IMR-90 (cell line): ENCODE results near the gene ISG20. TPM values are rescaled to one million over a fixed set of nuclear protein-coding genes. Genes with fewer than 3 reads are reported as not detected.

Source experiments
- ATAC-seq: fragments of 200-7000 bp; cut with Tn5 transposase; 2 replicates; pipeline ENCODE4 v1.9.1; 2020; ENCODE audit warnings: low read depth, mild to moderate bottlenecking, moderate library complexity
- BruUV-seq: library from RNA; stranded (reverse); fragments of 400-500 nt; replicated peaks from 2 replicates; lab custom pipeline; 2021; lab: Mats Ljungman, UMichigan
- CTCF ChIA-PET: fragments of 300-600 bp; formaldehyde crosslinking; extraction: SDS; loops from one replicate; lab custom pipeline; 2021; ENCODE audit warnings: antibody characterized with exemption; lab: Yijun Ruan, JAX
- POLR2A ChIA-PET: fragments of 300-600 bp; sonication (Branson Sonifier 250); formaldehyde crosslinking; loops from one replicate; lab custom pipeline; 2022; ENCODE audit warnings: antibody characterized with exemption; ENCODE audit not compliant: unreplicated experiment; lab: Charles Lee
- DNase-seq: peaks from one replicate; pipeline ENCODE4 v3.0.0; 2013
- H2AFZ ChIP-seq: replicated peaks from 2 replicates; pipeline ENCODE3; 2013; ENCODE audit warnings: low read length, mild to moderate bottlenecking; ENCODE audit not compliant: poor library complexity
- H2AK5ac ChIP-seq: 2 replicates; pipeline ENCODE4 v1.6.1; 2013; ENCODE audit warnings: low read depth, low read length, inconsistent platforms
- H2AK9ac ChIP-seq: replicated peaks from 2 replicates; pipeline ENCODE3; 2013; ENCODE audit warnings: mild to moderate bottlenecking, low read depth, low read length, moderate library complexity; ENCODE audit not compliant: poor library complexity
- H2BK120ac ChIP-seq: 2 replicates; pipeline ENCODE4 v1.6.1; 2013; ENCODE audit warnings: low read depth, low read length, inconsistent platforms
- H2BK15ac ChIP-seq: 3 replicates; pipeline ENCODE4 v1.6.1; 2013; ENCODE audit warnings: low read depth, low read length, inconsistent platforms
- H2BK20ac ChIP-seq: 2 replicates; pipeline ENCODE4 v1.6.1; 2013; ENCODE audit warnings: low read depth, mild to moderate bottlenecking, inconsistent platforms, low read length, moderate library complexity
- H2BK5ac ChIP-seq: 2 replicates; pipeline ENCODE4 v1.6.1; 2013; ENCODE audit warnings: mild to moderate bottlenecking, low read depth, low read length, inconsistent platforms; ENCODE audit not compliant: poor library complexity, severe bottlenecking
- H3K14ac ChIP-seq: replicated peaks from 2 replicates; pipeline ENCODE4 v1.6.1; 2013; ENCODE audit warnings: low read depth, low read length, inconsistent platforms
- H3K18ac ChIP-seq: 2 replicates; pipeline ENCODE4 v1.6.1; 2013; ENCODE audit warnings: low read depth, low read length, control low read depth
- H3K23ac ChIP-seq: 2 replicates; pipeline ENCODE4 v1.6.1; 2013; ENCODE audit warnings: low read depth, low read length, inconsistent platforms
- H3K27ac ChIP-seq: 2 replicates; pipeline ENCODE4 v1.5.1; 2013; ENCODE audit warnings: mild to moderate bottlenecking, control low read depth, low read length; ENCODE audit not compliant: insufficient read depth
- H3K27me3 ChIP-seq: 2 replicates; pipeline ENCODE4 v1.6.1; 2013; ENCODE audit warnings: low read length; ENCODE audit not compliant: control insufficient read depth, insufficient read depth
- H3K36me3 ChIP-seq: 2 replicates; pipeline ENCODE4 v1.6.1; 2013; ENCODE audit warnings: low read length, mixed read lengths; ENCODE audit not compliant: control insufficient read depth, insufficient read depth
- H3K4ac ChIP-seq: 2 replicates; pipeline ENCODE4 v1.6.1; 2013; ENCODE audit warnings: low read depth, low read length, inconsistent platforms
- H3K4me1 ChIP-seq: 2 replicates; pipeline ENCODE4 v1.6.1; 2013; ENCODE audit warnings: low read length, mixed read lengths; ENCODE audit not compliant: control insufficient read depth, insufficient read depth
- H3K4me2 ChIP-seq: 2 replicates; pipeline ENCODE4 v1.6.1; 2013; ENCODE audit warnings: low read depth, mild to moderate bottlenecking, control low read depth, low read length, moderate library complexity
- H3K4me3 ChIP-seq: 2 replicates; pipeline ENCODE4 v1.5.1; 2013; ENCODE audit warnings: low read depth, mild to moderate bottlenecking, control low read depth, low read length, moderate library complexity; ENCODE audit not compliant: insufficient read depth
- H3K56ac ChIP-seq: 2 replicates; pipeline ENCODE4 v1.6.1; 2013; ENCODE audit warnings: low read length, inconsistent platforms; ENCODE audit not compliant: insufficient read depth; ENCODE audit errors: extremely low read depth
- H3K79me1 ChIP-seq, 2 experiments: 2 replicates each; pipeline ENCODE4 v1.6.1; 2013; ENCODE audit warnings: low read length in 2 of 2, inconsistent platforms in 1 of 2, low read depth in 1 of 2
- H3K9ac ChIP-seq: 2 replicates; pipeline ENCODE4 v1.6.1; 2013; ENCODE audit warnings: low read depth, low read length, control low read depth
- H3K9me1 ChIP-seq: 2 replicates; pipeline ENCODE4 v1.6.1; 2013; ENCODE audit warnings: low read length, inconsistent platforms; ENCODE audit not compliant: insufficient read depth
- H3K9me3 ChIP-seq: 2 replicates; pipeline ENCODE4 v1.6.1; 2013; ENCODE audit warnings: low read length; ENCODE audit not compliant: control insufficient read depth, insufficient read depth
- H4K20me1 ChIP-seq: 2 replicates; pipeline ENCODE4 v1.6.1; 2013; ENCODE audit warnings: low read length, inconsistent platforms; ENCODE audit not compliant: insufficient read depth
- H4K5ac ChIP-seq: 2 replicates; pipeline ENCODE4 v1.6.1; 2013; ENCODE audit warnings: mild to moderate bottlenecking, low read depth, low read length, control low read depth
- H4K8ac ChIP-seq, 2 experiments: 2 replicates each; pipeline ENCODE4 v1.6.1; 2013; ENCODE audit warnings: low read depth in 2 of 2, low read length in 2 of 2, control low read depth in 1 of 2, inconsistent platforms in 1 of 2
- H4K91ac ChIP-seq: 2 replicates; pipeline ENCODE4 v1.6.1; 2013; ENCODE audit warnings: low read depth, low read length, inconsistent platforms; ENCODE audit not compliant: insufficient read depth
- whole genome bisulfite sequencing, 2 experiments: methylation state at CpG; one replicate each; pipeline versions ENCODE4 v1.1.5 to v1.1.7; 2013; ENCODE audit warnings: missing lambda C conversion rate in 2 of 2; ENCODE audit not compliant: insufficient read length in 1 of 2; ENCODE audit errors: extremely low coverage in 2 of 2; 5-methylcytosine and 5-hydroxymethylcytosine counted together
- dilution Hi-C: fragments of 300-500 bp; cut with HindIII; formaldehyde crosslinking; loops from one replicate; pipeline ENCODE4 v1.14.3; 2018; ENCODE audit warnings: low sequenced_read_pairs; ENCODE audit not compliant: unreplicated experiment
- in situ Hi-C: fragments of 300-500 bp; cut with MboI; formaldehyde crosslinking; loops from 3 replicates; pipeline ENCODE4 v1.14.3; 2019; ENCODE audit warnings: low sequenced_read_pairs, inconsistent platforms, mixed read lengths
- intact Hi-C: fragments of 100-400 bp; cut with micrococcal nuclease; formaldehyde crosslinking; loops from 2 replicates; pipeline ENCODE4 v1.10.0; 2022
- polyA plus RNA-seq, 3 experiments: library from polyadenylated mRNA; depleted of rRNA; stranded (reverse); fragments of >200 nt; gene quantifications; 2 replicates each; pipeline ENCODE4 v1.2.3, GENCODE V29; 2012; ENCODE audit warnings: low replicate concordance in 1 of 3
- total RNA-seq: library from RNA; depleted of rRNA; stranded (reverse); fragments of >200 nt; gene quantifications from 2 replicates; pipeline ENCODE4 v1.2.3, GENCODE V29; 2012
- TF ChIP-seq, protein P1 (sequence below): fragments of 150-350 bp; IDR thresholded peaks from 2 replicates; pipeline ENCODE4 v1.6.1; 2017; ENCODE audit warnings: mild to moderate bottlenecking, antibody characterized with exemption, low read length, low read depth

The ISG20 gene
- total and polyA plus RNA-seq, 2 of the 4 experiments (the other 2 are of a cell fraction) = 0.72 to 1.2 TPM

GRCh38 chr15:88658972-88659931, 20.4 kb downstream of the ISG20 start:
- peak overlapping the region; percentile 50 to 66; a peak in 2 of 4 replicates for H4K8ac ChIP-seq
- peak; percentile 73 for DNase-seq
- TF ChIP-seq, protein P1, sequence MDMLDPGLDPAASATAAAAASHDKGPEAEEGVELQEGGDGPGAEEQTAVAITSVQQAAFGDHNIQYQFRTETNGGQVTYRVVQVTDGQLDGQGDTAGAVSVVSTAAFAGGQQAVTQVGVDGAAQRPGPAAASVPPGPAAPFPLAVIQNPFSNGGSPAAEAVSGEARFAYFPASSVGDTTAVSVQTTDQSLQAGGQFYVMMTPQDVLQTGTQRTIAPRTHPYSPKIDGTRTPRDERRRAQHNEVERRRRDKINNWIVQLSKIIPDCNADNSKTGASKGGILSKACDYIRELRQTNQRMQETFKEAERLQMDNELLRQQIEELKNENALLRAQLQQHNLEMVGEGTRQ = no peak
- H3K9ac ChIP-seq = no peak overlapping the region
- H2AK5ac ChIP-seq = peak overlapping the region; percentile 67
- 0 out of 2 replicates have a peak overlapping the region, but pooled peaks have one; percentile 7 for H3K27ac ChIP-seq
- H4K91ac ChIP-seq = peak overlapping the region; percentile 4; the same call in 1 of the 2 replicates
- in situ Hi-C loops (loop anchor here (25.0 kb wide), 2 partner anchors 178 to 503 kb away; no protein-coding TSS in a partner anchor), dilution Hi-C loops (no loop called here), intact Hi-C loops (loop anchor here (5.0 kb wide), 2 partner anchors 358 to 398 kb away; no protein-coding TSS in a partner anchor)
- WGBS, 2 experiments = 95% methylated on average over 3 of the region's 18 CpGs; no CpG with 5 or more reads in 1 of the 2 experiments
- no peak overlapping the region for H2BK5ac ChIP-seq
- peak overlapping the region; percentile 47 for H2AK9ac ChIP-seq
- ATAC-seq = peak; percentile 43
- H2AFZ ChIP-seq = peak overlapping the region; percentile 80
- H3K27me3 ChIP-seq = no peaks in the 10 kb centered on the region
- no peak overlapping the region for H3K4me2 ChIP-seq
- peak overlapping the region; percentile 73 for H3K4ac ChIP-seq
- no peak overlapping the region for H3K56ac ChIP-seq
- ChIA-PET POLR2A (no interaction called here), CTCF (no interaction called here)
- H3K23ac ChIP-seq = peak overlapping the region; percentile 24; the same call in 1 of the 2 replicates
- no peaks in the 10 kb centered on the region for H3K36me3 ChIP-seq
- peak overlapping the region; percentile 74 for H2BK20ac ChIP-seq
- H3K9me3 ChIP-seq = no peaks in the 10 kb centered on the region
- H3K9me1 ChIP-seq = peaks cover 7% of the 10 kb centered on the region
- peak overlapping the region; percentile 46; the same call in 1 of the 2 replicates for H3K14ac ChIP-seq
- H2BK120ac ChIP-seq = peak overlapping the region; percentile 79
- H4K20me1 ChIP-seq = no peaks in the 10 kb centered on the region
- H3K18ac ChIP-seq = peak overlapping the region; percentile 7; the same call in 1 of the 2 replicates
- BruUV-seq = no TSS peak
- peak overlapping the region; percentile 6; the same call in 1 of the 2 replicates for H4K5ac ChIP-seq
- H2BK15ac ChIP-seq = peak overlapping the region; percentile 59; the same call in 2 of the 3 replicates
- H3K79me1 ChIP-seq = no peaks in the 10 kb centered on the region
- peaks cover 13% of the 10 kb centered on the region for H3K4me1 ChIP-seq
- no peak overlapping the region for H3K4me3 ChIP-seq
